ENCODE measurements around the gene CDKL1. TPM values are rescaled to one million over a fixed set of nuclear protein-coding genes. Genes with fewer than 3 reads are reported as not detected.
A peak's percentile ranks its signal among the peaks of the same experiment; 100 is the strongest.

Gene CDKL1
- 5.2 and 5.9 TPM in 2 replicates for total RNA-seq

- peak; percentile 69 for ATAC-seq (ENCODE audit: low read depth)
- intact Hi-C loops (cut with micrococcal nuclease) = loop anchor here (1.0 kb wide), 3 partner anchors 34 to 76 kb away; no protein-coding TSS in a partner anchor
- peak; percentile 49 for DNase-seq
- ChIA-PET CTCF (interaction anchor here (1.9 kb wide), 1 partner anchor 76 kb away, joined by 10 read pairs; no protein-coding TSS in a partner anchor), POLR2A (interaction anchor here (0.7 to 3.1 kb wide), 5 partner anchors 33 to 505 kb away, joined by 3 to 10 read pairs (median 6); partner anchors contain the start of genes DMAC2L and L2HGDH)
- Mint-ChIP-seq H3K36me3 (ENCODE audit: low read depth) (no peaks in the 10 kb centered on the region), H3K27ac (peak within 1 kb of the TSS; percentile 68), H3K9me3 (no peaks in the 10 kb centered on the region), H3K4me1 (peaks cover 50% of the 10 kb centered on the region), H3K27me3 (no peaks in the 10 kb centered on the region), H3K4me3 (peak within 1 kb of the TSS; percentile 87)
- TF ChIP-seq CTCF (IDR thresholded peaks at IDR 0.05) = no peak
Measured at GRCh38 chr14:50396631-50397389, at the start of gene CDKL1. TSS of gene CDKL1 (minus strand) at chr14:50396881. CDS start at chr14:50395868, 1,013 bp downstream.

GRCh38 chr14:50434528-50434927 is 37.8 kb upstream of the CDKL1 start:
- CTCF ChIA-PET = no interaction called here
- H3K9me3 Mint-ChIP-seq = peaks cover 9% of the 10 kb centered on the region

GRCh38 chr14:50432131-50432530 is 35.5 kb upstream of the CDKL1 start:
- POLR2A ChIA-PET = no interaction called here
- no peak for TF ChIP-seq CTCF (IDR thresholded peaks at IDR 0.05)
- Mint-ChIP-seq H3K27me3 (no peaks in the 10 kb centered on the region), H3K36me3 (ENCODE audit: low read depth) (peaks cover 61% of the 10 kb centered on the region), H3K4me1 (no peaks in the 10 kb centered on the region), H3K9me3 (peaks cover 3% of the 10 kb centered on the region), H3K4me3 (no peak overlapping the region), H3K27ac (no peak overlapping the region)
- ATAC-seq (ENCODE audit: low read depth) (no peak), DNase-seq (no peak)
- CTCF ChIA-PET = no interaction called here
- intact Hi-C loops (cut with micrococcal nuclease) = no loop called here

More at GRCh38 chr14:50434528-50434927, 37.8 kb upstream of the CDKL1 start:
- POLR2A ChIA-PET = interaction anchor here (0.5 kb wide), 1 partner anchor 33 kb away, joined by 4 read pairs; no protein-coding TSS in a partner anchor
- no peak for DNase-seq
- Mint-ChIP-seq H3K4me1 (no peaks in the 10 kb centered on the region), H3K4me3 (no peak overlapping the region), H3K27ac (no peak overlapping the region), H3K27me3 (no peaks in the 10 kb centered on the region), H3K36me3 (ENCODE audit: low read depth) (peaks cover 64% of the 10 kb centered on the region)
- no peak for ATAC-seq (ENCODE audit: low read depth)
- no peak for TF ChIP-seq CTCF (IDR thresholded peaks at IDR 0.05)
- intact Hi-C loops (cut with micrococcal nuclease) = no loop called here

GRCh38 chr14:50425816-50426215 is 29.1 kb upstream of the CDKL1 start:
- Mint-ChIP-seq H3K27ac (no peak overlapping the region), H3K27me3 (no peaks in the 10 kb centered on the region), H3K4me1 (peaks cover 2% of the 10 kb centered on the region), H3K9me3 (no peaks in the 10 kb centered on the region), H3K36me3 (ENCODE audit: low read depth) (peaks cover 41% of the 10 kb centered on the region), H3K4me3 (no peak overlapping the region)
- no peak for TF ChIP-seq CTCF (IDR thresholded peaks at IDR 0.05)
- intact Hi-C loops (cut with micrococcal nuclease) = loop anchor here (2.0 kb wide), 1 partner anchor 13 kb away; no protein-coding TSS in a partner anchor
- DNase-seq = no peak
- CTCF ChIA-PET = no interaction called here
- no peak for ATAC-seq (ENCODE audit: low read depth)
- POLR2A ChIA-PET = no interaction called here

- peaks cover 48% of the 10 kb centered on the region for H3K36me3 Mint-ChIP-seq (ENCODE audit: low read depth)
- CTCF ChIA-PET = no interaction called here
Measured at GRCh38 chr14:50425105-50425504, 28.4 kb upstream of the CDKL1 start.

More at GRCh38 chr14:50425105-50425504, 28.4 kb upstream of the CDKL1 start:
- H3K4me3 Mint-ChIP-seq = no peak overlapping the region
- no peak for ATAC-seq (ENCODE audit: low read depth)
- H3K27ac Mint-ChIP-seq = no peak overlapping the region
- no peaks in the 10 kb centered on the region for H3K9me3 Mint-ChIP-seq
- POLR2A ChIA-PET = no interaction called here
- no peak for DNase-seq
- H3K27me3 Mint-ChIP-seq = no peaks in the 10 kb centered on the region
- no peak for TF ChIP-seq CTCF (IDR thresholded peaks at IDR 0.05)
- H3K4me1 Mint-ChIP-seq = peaks cover 2% of the 10 kb centered on the region
- intact Hi-C loops (cut with micrococcal nuclease) = loop anchor here (2.0 kb wide), 1 partner anchor 14 kb away; no protein-coding TSS in a partner anchor
